Peyer's patch (tissue), 4 donors: ENCODE measurements around the gene EEF1AKMT3.

Source experiments
- CTCF ChIP-seq, 6 experiments: fragments of 450-650 bp in 4 of 6; fragments of 200-600 bp in 2 of 6; sonication (generic) in 1 of 6; IDR thresholded peaks; one replicate each; pipeline ENCODE4 v1.5.1; 2017 to 2019; ENCODE audit warnings: antibody characterized with exemption in 6 of 6, mild to moderate bottlenecking in 3 of 6, moderate library complexity in 1 of 6
- POLR2A ChIP-seq, 2 donors: fragments of 450-650 bp; IDR thresholded peaks; one replicate each; pipeline ENCODE4 v1.5.1; 2017; ENCODE audit warnings: antibody characterized with exemption in 2 of 2, mild to moderate bottlenecking in 2 of 2, moderate library complexity in 2 of 2

DNA sequence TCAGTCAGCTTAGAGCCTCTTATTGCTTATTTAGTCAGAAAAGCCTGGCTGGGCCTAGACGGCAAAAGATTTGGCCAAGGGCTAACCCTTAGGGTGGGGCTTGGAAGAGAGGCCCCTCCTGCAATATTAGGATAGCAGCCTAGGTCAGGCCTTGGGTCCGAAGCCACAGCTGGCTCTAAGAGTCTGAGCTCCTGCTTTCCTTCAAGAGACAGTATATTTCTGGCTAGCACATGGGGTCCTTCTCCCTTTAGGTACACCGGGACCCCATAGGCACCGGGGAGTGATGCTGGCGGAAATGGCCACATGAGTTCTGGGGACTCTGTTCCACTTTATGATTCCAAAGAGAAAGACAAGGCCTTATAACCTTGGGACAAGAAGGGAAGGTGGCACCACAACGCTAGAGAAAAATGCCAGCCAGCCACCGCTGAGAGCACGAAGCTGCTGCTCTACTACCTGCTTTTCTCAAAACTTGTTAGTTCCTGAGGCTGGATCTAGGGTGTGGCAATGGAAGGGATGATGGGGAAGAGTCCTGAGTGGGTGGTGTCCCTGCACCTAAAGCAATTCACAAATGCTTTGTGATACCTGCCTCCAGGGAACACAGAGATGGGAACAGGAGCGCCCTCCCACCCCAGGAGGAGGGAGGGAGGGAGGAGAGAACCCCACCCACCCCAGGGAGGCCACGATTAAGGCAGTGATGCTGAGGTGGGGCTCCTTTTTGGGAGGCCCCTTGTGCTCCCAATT, 49.2 kb downstream of the EEF1AKMT3 start:
- TF ChIP-seq CTCF (IDR thresholded peaks at IDR 0.05) (no peak), POLR2A (IDR thresholded peaks at IDR 0.05) (no peak)
